Gastrocnemius medialis (tissue), 4 donors: Measurements from ENCODE around the gene PDZD4. TPM values are rescaled to one million over a fixed set of nuclear protein-coding genes. Genes with fewer than 3 reads are reported as not detected.

ENCODE experiments used
- ATAC-seq, 2 donors: fragments of 150-250 bp; one replicate each; pipeline ENCODE4 v1.9.1; 2016
- DNase-seq, 2 donors: peaks; one replicate each; pipeline ENCODE4 v3.0.0-alpha.2; 2019
- H3K27ac ChIP-seq, 4 donors: fragments of 200-600 bp; sonication (generic); 1 replicate in 1 of 4; 2 replicates in 3 of 4; pipeline ENCODE4 v1.5.1; 2016 to 2018; ENCODE audit warnings: mild to moderate bottlenecking in 2 of 4, moderate library complexity in 1 of 4
- H3K27me3 ChIP-seq, 3 donors: fragments of 200-600 bp; sonication (generic) in 2 of 3; 1 replicate in 1 of 3; 2 replicates in 2 of 3; pipeline versions ENCODE4 v1.5.1 to v1.6.0; 2016 to 2019; ENCODE audit warnings: mild to moderate bottlenecking in 1 of 3, moderate library complexity in 1 of 3
- H3K36me3 ChIP-seq, 2 donors: fragments of 200-600 bp; sonication (generic) in 1 of 2; one replicate each; pipeline ENCODE4 v1.5.1; 2017 to 2018
- H3K4me1 ChIP-seq, 2 donors: fragments of 200-600 bp; sonication (generic) in 1 of 2; one replicate each; pipeline ENCODE4 v1.5.1; 2016 to 2017; ENCODE audit warnings: mild to moderate bottlenecking in 2 of 2
- H3K4me3 ChIP-seq, 4 donors: fragments of 200-600 bp; sonication (generic) in 3 of 4; 1 replicate in 1 of 4; 2 replicates in 3 of 4; pipeline ENCODE4 v1.5.1; 2016 to 2019; ENCODE audit warnings: mild to moderate bottlenecking in 2 of 4
- H3K9me3 ChIP-seq, 3 donors: fragments of 200-600 bp; sonication (generic) in 2 of 3; 1 replicate in 1 of 3; 2 replicates in 2 of 3; pipeline ENCODE4 v1.5.1; 2016 to 2019
- POLR2A ChIP-seq, 2 donors: fragments of 450-650 bp; IDR thresholded peaks; one replicate each; pipeline ENCODE4 v1.6.1; 2017; ENCODE audit warnings: antibody characterized with exemption in 2 of 2, mild to moderate bottlenecking in 2 of 2, moderate library complexity in 2 of 2
- in situ Hi-C, 4 donors: fragments of 200-750 bp; cut with MboI; loops; one replicate each; pipeline versions ENCODE4 v1.15.0 to v1.8.0; 2017; ENCODE audit warnings: low sequenced_read_pairs in 4 of 4
- intact Hi-C: fragments of 100-400 bp; cut with DNase I; formaldehyde crosslinking; loops from one replicate; pipeline ENCODE4 v1.15.1; 2023; ENCODE audit warnings: low total_unique reads
- total RNA-seq, 4 donors: library from RNA; depleted of rRNA; stranded (reverse); fragments of >200 nt; gene quantifications; one replicate each; pipeline versions ENCODE4 v1.1.0 to v1.2.3, GENCODE V29; 2016
- TF ChIP-seq, protein P1 (sequence below), 5 experiments: fragments of 450-650 bp in 3 of 5; fragments of 200-600 bp in 2 of 5; sonication (generic) in 2 of 5; IDR thresholded peaks in 4 of 5; conservative IDR thresholded peaks in 1 of 5; 1 replicate in 4 of 5; 2 replicates in 1 of 5; pipeline ENCODE4 v1.5.1; 2016 to 2019; ENCODE audit warnings: antibody characterized with exemption in 5 of 5, mild to moderate bottlenecking in 3 of 5, moderate library complexity in 3 of 5

Gene PDZD4
- total RNA-seq, 4 donors from 2014 or later, result 0.59 to 2.2 (median 1.4) TPM

- Histone ChIP-seq H3K4me1 (no peaks in the 10 kb centered on the region), H3K9me3 (no peaks in the 10 kb centered on the region), H3K4me3 (no peak overlapping the region), H3K27ac (no peak overlapping the region), H3K36me3 (no peaks in the 10 kb centered on the region), H3K27me3 (no peaks in the 10 kb centered on the region)
- no peak for ATAC-seq
- in situ Hi-C loops, result no loop called here
- intact Hi-C loops, result no loop called here
- DNase-seq, result no peak
- no peak for TF ChIP-seq POLR2A (IDR thresholded peaks at IDR 0.05)
- TF ChIP-seq, protein P1, sequence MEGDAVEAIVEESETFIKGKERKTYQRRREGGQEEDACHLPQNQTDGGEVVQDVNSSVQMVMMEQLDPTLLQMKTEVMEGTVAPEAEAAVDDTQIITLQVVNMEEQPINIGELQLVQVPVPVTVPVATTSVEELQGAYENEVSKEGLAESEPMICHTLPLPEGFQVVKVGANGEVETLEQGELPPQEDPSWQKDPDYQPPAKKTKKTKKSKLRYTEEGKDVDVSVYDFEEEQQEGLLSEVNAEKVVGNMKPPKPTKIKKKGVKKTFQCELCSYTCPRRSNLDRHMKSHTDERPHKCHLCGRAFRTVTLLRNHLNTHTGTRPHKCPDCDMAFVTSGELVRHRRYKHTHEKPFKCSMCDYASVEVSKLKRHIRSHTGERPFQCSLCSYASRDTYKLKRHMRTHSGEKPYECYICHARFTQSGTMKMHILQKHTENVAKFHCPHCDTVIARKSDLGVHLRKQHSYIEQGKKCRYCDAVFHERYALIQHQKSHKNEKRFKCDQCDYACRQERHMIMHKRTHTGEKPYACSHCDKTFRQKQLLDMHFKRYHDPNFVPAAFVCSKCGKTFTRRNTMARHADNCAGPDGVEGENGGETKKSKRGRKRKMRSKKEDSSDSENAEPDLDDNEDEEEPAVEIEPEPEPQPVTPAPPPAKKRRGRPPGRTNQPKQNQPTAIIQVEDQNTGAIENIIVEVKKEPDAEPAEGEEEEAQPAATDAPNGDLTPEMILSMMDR (IDR thresholded peaks at IDR 0.05 in 4 of 5, conservative IDR thresholded peaks at IDR 0.05 in 1 of 5), result no peak
Observed at GRCh38 chrX:153862369-153863250, 32.3 kb upstream of the PDZD4 start.

DNA sequence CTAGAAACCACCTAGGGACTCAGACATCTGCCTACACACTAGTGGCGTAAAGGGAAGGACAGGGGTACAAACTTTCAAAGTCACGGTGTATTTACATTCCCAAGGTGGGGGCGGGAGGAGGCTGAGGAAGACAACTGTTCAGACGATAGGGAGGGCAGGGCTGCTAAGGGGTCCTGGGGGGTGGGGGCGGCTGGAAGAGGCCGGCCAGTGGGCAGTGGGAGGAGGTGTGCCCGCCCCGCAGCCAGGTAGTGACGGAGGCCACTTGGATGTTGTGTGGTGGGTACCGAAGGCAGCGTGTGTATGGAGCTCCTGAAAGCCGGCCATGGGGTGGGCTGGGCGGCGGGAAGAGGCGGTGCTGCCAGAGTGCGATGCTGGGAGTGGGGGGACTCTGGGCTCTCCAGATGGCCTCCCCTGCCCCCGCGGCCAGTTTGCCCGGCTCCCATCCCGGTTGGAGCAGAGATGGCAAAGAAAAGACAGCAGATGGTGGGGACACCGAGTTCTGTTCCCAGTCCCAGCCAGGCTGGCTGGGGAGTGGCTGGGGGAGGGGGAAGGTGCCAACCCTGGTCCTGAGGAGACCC, 31.5 kb upstream of the PDZD4 start:
- TF ChIP-seq POLR2A (IDR thresholded peaks at IDR 0.05), result no peak
- TF ChIP-seq, protein P1 (IDR thresholded peaks at IDR 0.05 in 4 of 5, conservative IDR thresholded peaks at IDR 0.05 in 1 of 5), result no peak
- Histone ChIP-seq H3K9me3 (no peaks in the 10 kb centered on the region), H3K27me3 (peaks cover 0 to 1% (median 0%) of the 10 kb centered on the region in 3 donors), H3K27ac (no peak overlapping the region), H3K4me3 (no peak overlapping the region), H3K4me1 (no peaks in the 10 kb centered on the region), H3K36me3 (no peaks in the 10 kb centered on the region)
- intact Hi-C loops (no loop called here), in situ Hi-C loops (no loop called here)
- ATAC-seq (no peak), DNase-seq (no peak)

- Histone ChIP-seq H3K27ac (no peak overlapping the region), H3K27me3 (peaks cover 0 to 4% (median 0%) of the 10 kb centered on the region in 3 donors), H3K4me1 (no peaks in the 10 kb centered on the region), H3K36me3 (no peaks in the 10 kb centered on the region), H3K4me3 (no peak overlapping the region), H3K9me3 (no peaks in the 10 kb centered on the region)
- ATAC-seq, result no peak
- in situ Hi-C loops (no loop called here), intact Hi-C loops (no loop called here)
- no peak for TF ChIP-seq POLR2A (IDR thresholded peaks at IDR 0.05)
- TF ChIP-seq, protein P1 (IDR thresholded peaks at IDR 0.05 in 4 of 5, conservative IDR thresholded peaks at IDR 0.05 in 1 of 5), result no peak
- no peak for DNase-seq
Observed at GRCh38 chrX:153861151-153861550, 30.8 kb upstream of the PDZD4 start.

DNA sequence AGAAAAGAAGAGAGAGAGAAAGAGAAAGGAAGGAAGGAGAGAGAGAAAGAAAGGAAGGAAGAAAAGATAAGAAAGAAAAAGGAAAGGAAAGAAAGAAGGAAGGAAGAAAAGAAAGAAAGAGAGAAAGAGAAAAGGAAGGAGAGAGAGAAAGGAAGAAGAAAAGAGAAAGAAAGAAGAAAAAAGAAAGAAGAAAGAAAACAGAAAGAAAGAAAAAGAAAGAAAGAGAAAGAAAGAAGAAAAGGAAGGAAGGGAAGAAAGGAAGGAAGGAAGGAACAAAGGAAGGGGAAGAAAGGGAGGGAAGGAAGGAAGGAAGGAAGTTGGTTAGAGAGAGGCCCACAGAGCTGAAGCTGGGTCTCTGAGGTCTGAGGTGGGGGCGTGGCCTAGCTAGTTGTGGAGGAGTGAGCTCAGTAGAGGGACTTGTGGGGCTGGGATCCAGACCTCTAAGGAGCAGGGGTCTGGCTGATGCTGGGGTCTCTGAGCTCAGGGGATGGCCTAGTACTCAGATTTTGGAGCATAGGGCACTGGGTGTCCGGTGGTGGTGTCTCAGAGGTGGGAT, 27.1 kb upstream of the PDZD4 start:
- peaks cover 0 to 4% (median 0%) of the 10 kb centered on the region in 3 donors for H3K27me3 ChIP-seq
- TF ChIP-seq POLR2A (IDR thresholded peaks at IDR 0.05), result no peak
- TF ChIP-seq, protein P1 (IDR thresholded peaks at IDR 0.05 in 4 of 5, conservative IDR thresholded peaks at IDR 0.05 in 1 of 5), result no peak
- H3K27ac ChIP-seq, result no peak overlapping the region
- DNase-seq (no peak), ATAC-seq (no peak)
- intact Hi-C loops (no loop called here), in situ Hi-C loops (no loop called here)
- no peaks in the 10 kb centered on the region for H3K36me3 ChIP-seq
- H3K4me3 ChIP-seq, result no peak overlapping the region
- H3K4me1 ChIP-seq, result no peaks in the 10 kb centered on the region
- H3K9me3 ChIP-seq, result no peaks in the 10 kb centered on the region
